Measurements from ENCODE around the gene ZNF697. TPM values are rescaled to one million over a fixed set of nuclear protein-coding genes. Genes with fewer than 3 reads are reported as not detected.
"Not testable (repeated sequence)": the region's sequence is repeated elsewhere in the genome, so short reads cannot be mapped to it uniquely, and the experiment has no call there.

Gene ZNF697
- total RNA-seq, 2 experiments from 2014 or later = 0.62 to 0.68 TPM

- DNase-seq = no peak
- no peaks in the 10 kb centered on the region for H3K4me1 Mint-ChIP-seq (ENCODE audit: low read depth)
- H3K9me3 Mint-ChIP-seq = no peaks in the 10 kb centered on the region
- peaks cover 3% of the 10 kb centered on the region for H3K27me3 Mint-ChIP-seq
- H3K27ac Mint-ChIP-seq = no peak overlapping the region
- peaks cover 3% of the 10 kb centered on the region for H3K36me3 Mint-ChIP-seq
- H3K4me3 Mint-ChIP-seq = no peak overlapping the region
- intact Hi-C loops (cut with micrococcal nuclease) = no loop called here
- ChIA-PET POLR2A (no interaction called here), CTCF (no interaction called here)
These were observed 24.4 kb downstream of the ZNF697 start for GRCh38 chr1:119623678-119624077.

- CTCF ChIA-PET = no interaction called here
- peaks cover 3% of the 10 kb centered on the region for H3K27me3 Mint-ChIP-seq
- no peak overlapping the region for H3K27ac Mint-ChIP-seq
- no peaks in the 10 kb centered on the region for H3K9me3 Mint-ChIP-seq
- H3K36me3 Mint-ChIP-seq = peaks cover 3% of the 10 kb centered on the region
- intact Hi-C loops (cut with micrococcal nuclease) = no loop called here
- POLR2A ChIA-PET = no interaction called here
- H3K4me3 Mint-ChIP-seq = no peak overlapping the region
- no peak for DNase-seq
- no peaks in the 10 kb centered on the region for H3K4me1 Mint-ChIP-seq (ENCODE audit: low read depth)
These were observed 24.9 kb downstream of the ZNF697 start for GRCh38 chr1:119623193-119623515.

DNA sequence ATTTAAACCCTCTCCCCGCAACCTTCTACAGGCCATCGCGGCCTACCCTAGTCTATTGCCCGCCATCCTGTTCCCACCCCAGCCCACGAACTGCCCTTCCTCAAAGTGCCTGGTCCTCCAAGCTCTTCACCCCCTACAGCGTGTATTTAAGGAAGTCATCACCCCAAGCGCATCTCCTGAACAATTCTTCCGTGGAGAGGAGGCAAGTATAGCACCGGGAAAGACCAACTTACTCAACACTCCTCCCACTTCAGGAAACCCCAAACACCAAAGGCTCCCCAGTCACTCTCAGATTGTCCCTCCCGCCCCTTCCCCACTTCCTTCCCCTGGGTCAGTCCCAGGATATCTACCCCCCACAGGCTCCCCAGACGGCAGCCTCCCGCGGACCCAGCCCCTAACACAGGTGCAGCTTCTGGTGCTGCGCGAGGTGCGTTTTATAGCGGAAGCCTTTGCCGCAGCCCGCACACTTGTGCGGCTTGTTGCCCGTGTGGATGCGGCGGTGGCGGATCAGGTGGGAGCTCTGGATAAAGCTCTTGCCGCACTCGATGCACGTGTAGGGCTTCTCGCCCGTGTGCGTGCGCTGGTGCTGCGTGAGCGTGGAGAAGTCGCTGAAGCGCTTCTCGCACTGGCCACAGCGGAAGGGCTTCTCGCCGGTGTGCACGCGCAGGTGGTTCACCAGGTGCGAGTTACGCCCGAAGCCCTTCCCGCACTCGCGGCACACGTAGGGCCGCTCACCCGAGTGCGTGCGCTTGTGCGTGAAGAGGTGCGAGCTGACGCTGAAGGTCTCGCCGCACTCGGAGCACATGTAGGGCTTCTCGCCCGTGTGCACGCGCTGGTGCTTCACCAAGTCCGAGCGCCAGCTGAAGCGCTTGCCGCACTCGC is 25.5 kb downstream of the ZNF697 start:
- intact Hi-C loops (cut with micrococcal nuclease) = no loop called here
- ChIA-PET CTCF (no interaction called here), POLR2A (no interaction called here)
- Mint-ChIP-seq H3K9me3 (no peaks in the 10 kb centered on the region), H3K27ac (no peak overlapping the region), H3K36me3 (peaks cover 3% of the 10 kb centered on the region), H3K4me1 (ENCODE audit: low read depth) (no peaks in the 10 kb centered on the region), H3K27me3 (no peaks in the 10 kb centered on the region), H3K4me3 (no peak overlapping the region)
- DNase-seq = no peak

DNA sequence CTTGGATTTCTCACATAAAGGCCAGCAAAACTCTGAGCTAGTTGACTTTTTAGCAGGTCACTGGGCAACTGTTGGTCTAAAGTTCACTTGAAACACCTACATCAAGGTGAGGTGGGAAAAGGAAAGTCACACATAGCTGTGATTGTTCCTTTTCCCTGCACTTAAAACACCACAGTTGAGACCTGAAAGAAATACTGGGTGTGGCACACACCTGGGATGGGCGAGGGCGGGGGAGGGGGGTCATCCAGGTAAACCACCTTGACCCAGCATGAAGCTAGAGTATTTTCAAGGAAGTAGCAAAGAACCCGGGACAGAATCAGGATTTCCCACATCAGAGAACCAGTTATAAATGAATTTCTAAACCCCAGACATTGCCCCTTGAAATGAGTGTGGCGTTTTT is 26.4 kb downstream of the ZNF697 start:
- Mint-ChIP-seq H3K27me3 (no peaks in the 10 kb centered on the region), H3K4me1 (ENCODE audit: low read depth) (no peaks in the 10 kb centered on the region), H3K4me3 (no peak overlapping the region), H3K9me3 (no peaks in the 10 kb centered on the region), H3K27ac (no peak overlapping the region), H3K36me3 (peaks cover 3% of the 10 kb centered on the region)
- POLR2A ChIA-PET = no interaction called here
- DNase-seq = no peak
- intact Hi-C loops (cut with micrococcal nuclease) = no loop called here
- CTCF ChIA-PET = no interaction called here

DNA sequence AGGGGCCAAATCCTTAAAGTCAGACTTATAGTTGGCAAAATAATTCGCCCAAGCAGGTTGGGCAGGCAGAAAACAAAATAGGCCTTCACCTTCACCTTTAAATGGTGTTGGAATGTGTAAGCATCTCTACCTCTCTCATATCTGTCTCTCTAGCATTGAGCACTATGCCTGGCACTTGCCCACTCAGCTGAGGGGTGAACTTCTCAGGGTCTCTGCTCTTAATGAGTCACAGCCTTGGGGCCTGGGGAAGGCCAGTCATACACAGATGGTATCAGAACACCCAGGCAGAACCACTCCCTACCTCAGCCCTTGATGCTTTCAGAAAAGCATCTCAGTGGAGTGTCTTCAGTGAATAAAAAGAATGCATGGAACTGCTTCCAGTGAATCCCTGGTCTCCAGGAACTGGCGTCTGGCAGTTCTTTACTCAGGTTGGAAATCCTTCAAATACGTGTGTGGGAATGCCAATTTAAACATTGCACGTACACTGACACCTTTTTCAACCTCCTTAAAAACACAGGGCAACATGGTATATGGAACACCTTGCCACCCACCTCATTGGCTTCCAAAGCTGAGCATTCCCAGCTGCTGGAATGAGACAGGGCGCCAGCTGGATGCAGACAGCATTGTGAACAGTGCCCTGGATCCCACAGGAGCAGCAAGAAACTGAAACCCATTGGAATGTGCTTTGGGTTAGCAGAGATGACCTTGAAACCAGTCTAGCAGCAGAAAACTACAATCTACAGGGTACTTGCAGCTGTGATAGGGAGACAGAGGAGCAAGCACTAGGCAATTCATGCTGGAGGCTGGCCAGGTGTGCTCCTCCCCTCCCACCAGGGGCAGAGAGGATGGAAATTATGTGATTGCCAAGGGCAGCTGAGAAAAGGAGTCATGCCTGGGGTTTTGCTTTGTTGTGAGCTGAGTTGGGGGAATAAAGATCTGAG is 30.0 kb downstream of the ZNF697 start:
- intact Hi-C loops (cut with micrococcal nuclease) = no loop called here
- Mint-ChIP-seq H3K9me3 (no peaks in the 10 kb centered on the region), H3K4me1 (ENCODE audit: low read depth) (no peaks in the 10 kb centered on the region), H3K27me3 (no peaks in the 10 kb centered on the region), H3K27ac (no peak overlapping the region), H3K4me3 (no peak overlapping the region), H3K36me3 (peaks cover 3% of the 10 kb centered on the region)
- POLR2A ChIA-PET = no interaction called here
- CTCF ChIA-PET = interaction anchor here (0.7 to 7.0 kb wide), 2 partner anchors 58 kb away, joined by 3 to 110 read pairs; no protein-coding TSS in a partner anchor
- DNase-seq = no peak

DNA sequence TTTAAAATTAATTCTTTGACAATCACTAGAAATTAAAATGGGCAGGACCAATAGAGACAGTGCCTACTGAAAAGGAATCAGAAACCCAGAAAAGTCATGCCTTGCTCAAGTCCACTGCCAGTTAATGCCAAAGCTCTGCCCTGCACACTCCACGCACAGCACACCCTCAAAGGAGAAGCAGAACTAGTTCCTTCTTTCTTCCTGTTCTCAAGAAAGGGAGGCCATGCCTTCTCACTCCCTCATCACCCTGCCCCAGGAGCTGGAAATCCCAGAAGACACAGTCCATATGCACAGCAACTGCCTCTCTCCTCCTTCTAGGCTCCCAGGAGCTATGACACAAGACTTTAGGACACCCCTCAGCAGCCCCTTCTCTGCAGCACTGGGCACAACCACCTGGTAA is 31.3 kb downstream of the ZNF697 start:
- H3K9me3 Mint-ChIP-seq; H3K4me3 Mint-ChIP-seq; H3K36me3 Mint-ChIP-seq; H3K27me3 Mint-ChIP-seq; POLR2A ChIA-PET; DNase-seq; H3K27ac Mint-ChIP-seq; intact Hi-C loops (cut with micrococcal nuclease); H3K4me1 Mint-ChIP-seq (ENCODE audit: low read depth): not testable (repeated sequence)
- CTCF ChIA-PET = interaction anchor here (1.3 to 7.0 kb wide), 3 partner anchors 31 to 59 kb away, joined by 3 to 110 read pairs (median 4); partner anchors contain the start of gene ZNF697

- intact Hi-C loops (cut with micrococcal nuclease); H3K4me1 Mint-ChIP-seq (ENCODE audit: low read depth): not testable (repeated sequence)
- CTCF ChIA-PET = interaction anchor here (1.2 to 7.0 kb wide), 3 partner anchors 32 to 61 kb away, joined by 3 to 110 read pairs (median 6); no protein-coding TSS in a partner anchor
These were observed 33.0 kb downstream of the ZNF697 start for GRCh38 chr1:119615100-119615499.

DNA sequence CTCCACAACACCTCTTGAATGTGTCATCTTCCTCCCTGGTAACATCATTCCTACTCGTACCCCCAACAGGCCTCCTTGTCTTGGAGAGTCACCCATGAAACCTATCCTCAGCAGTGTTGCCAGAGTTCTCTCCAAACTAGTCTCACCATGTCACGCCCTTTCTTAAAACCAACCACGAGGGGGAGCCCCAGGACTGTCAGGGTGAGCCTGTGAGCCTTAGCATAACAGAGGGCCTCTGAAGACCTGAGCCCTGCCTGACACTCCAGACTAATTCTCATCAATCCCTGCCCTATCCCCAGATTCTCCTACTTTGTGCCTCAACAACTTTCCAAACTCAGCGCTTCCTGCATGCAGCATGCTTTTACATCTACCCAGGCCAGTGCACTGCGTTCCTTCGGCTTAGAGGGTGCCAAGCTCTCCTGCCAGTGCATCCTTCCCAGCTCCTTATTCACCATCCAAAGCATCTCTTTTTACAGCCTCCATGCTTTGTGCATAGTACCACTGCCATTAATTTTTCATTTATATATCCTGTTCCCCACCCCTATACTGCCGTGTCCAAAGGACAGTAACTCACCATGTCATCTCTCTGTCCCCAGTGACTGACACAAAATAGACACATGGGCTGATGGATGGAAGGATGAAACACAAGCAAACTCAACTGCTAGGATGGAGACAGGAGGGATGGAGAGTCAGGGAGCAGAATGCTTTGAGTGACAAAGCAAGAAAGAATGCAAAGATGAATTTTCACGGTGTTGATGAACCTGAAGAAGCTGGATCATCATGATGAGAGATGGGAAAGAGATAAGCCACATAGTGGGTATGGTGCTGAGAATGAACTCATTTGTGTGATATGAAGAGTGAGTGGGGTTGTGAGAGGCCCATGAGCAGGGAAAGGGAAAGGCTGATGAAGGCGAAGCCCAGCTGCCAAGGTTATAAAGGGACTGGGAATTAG is 34.0 kb downstream of the ZNF697 start:
- peaks cover 2% of the 10 kb centered on the region for H3K27me3 Mint-ChIP-seq
- no peak overlapping the region for H3K4me3 Mint-ChIP-seq
- intact Hi-C loops (cut with micrococcal nuclease) = loop anchor here (1.0 kb wide), 2 partner anchors 61 to 130 kb away; no protein-coding TSS in a partner anchor
- ChIA-PET CTCF (interaction anchor here (0.6 to 7.0 kb wide), 5 partner anchors 31 to 62 kb away, joined by 3 to 110 read pairs (median 4); no protein-coding TSS in a partner anchor), POLR2A (no interaction called here)
- no peaks in the 10 kb centered on the region for H3K36me3 Mint-ChIP-seq
- peak; percentile 77 for DNase-seq
- no peak overlapping the region for H3K27ac Mint-ChIP-seq
- no peaks in the 10 kb centered on the region for H3K4me1 Mint-ChIP-seq (ENCODE audit: low read depth)
- H3K9me3 Mint-ChIP-seq = no peaks in the 10 kb centered on the region

More at GRCh38 chr1:119615100-119615499, 33.0 kb downstream of the ZNF697 start:
- H3K27me3 Mint-ChIP-seq, DNase-seq, H3K9me3 Mint-ChIP-seq, H3K4me3 Mint-ChIP-seq, H3K36me3 Mint-ChIP-seq, POLR2A ChIA-PET, H3K27ac Mint-ChIP-seq: not testable (repeated sequence)

- H3K27ac Mint-ChIP-seq = no peak overlapping the region
These were observed 36.4 kb downstream of the ZNF697 start for GRCh38 chr1:119611701-119612113.

DNA sequence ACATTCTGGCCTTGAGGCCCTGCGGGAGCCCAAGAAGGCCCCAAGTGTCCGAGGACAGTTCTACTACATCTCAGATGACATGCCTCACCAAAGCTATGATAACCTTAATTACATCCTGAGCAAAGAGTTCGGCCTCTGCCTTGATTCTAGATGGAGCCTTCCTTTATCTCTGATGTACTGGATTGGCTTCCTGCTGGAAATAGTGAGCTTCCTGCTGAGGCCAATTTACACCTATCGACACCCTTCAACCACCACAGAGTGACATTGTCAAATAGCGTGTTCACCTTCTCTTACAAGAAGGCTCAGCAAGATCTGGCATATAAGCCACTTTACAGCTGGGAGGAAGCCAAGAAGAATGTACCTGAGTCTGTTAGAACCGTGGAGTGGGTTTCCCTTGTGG is 39.2 kb downstream of the ZNF697 start:
- H3K4me1 Mint-ChIP-seq (ENCODE audit: low read depth); intact Hi-C loops (cut with micrococcal nuclease); H3K36me3 Mint-ChIP-seq; H3K27ac Mint-ChIP-seq; DNase-seq; H3K9me3 Mint-ChIP-seq; POLR2A ChIA-PET; H3K27me3 Mint-ChIP-seq; H3K4me3 Mint-ChIP-seq: not testable (repeated sequence)
- CTCF ChIA-PET = interaction anchor here (2.0 kb wide), 1 partner anchor 67 kb away, joined by 17 read pairs; no protein-coding TSS in a partner anchor

More at GRCh38 chr1:119611701-119612113, 36.4 kb downstream of the ZNF697 start:
- H3K27me3 Mint-ChIP-seq = peaks cover 2% of the 10 kb centered on the region
- no peaks in the 10 kb centered on the region for H3K4me1 Mint-ChIP-seq (ENCODE audit: low read depth)
- POLR2A ChIA-PET = no interaction called here
- peak; percentile 80 for DNase-seq
- no peaks in the 10 kb centered on the region for H3K9me3 Mint-ChIP-seq
- no peaks in the 10 kb centered on the region for H3K36me3 Mint-ChIP-seq
- H3K4me3 Mint-ChIP-seq = no peak overlapping the region
- CTCF ChIA-PET = interaction anchor here (0.7 to 7.0 kb wide), 7 partner anchors 12 to 100 kb away, joined by 3 to 110 read pairs (median 4); partner anchors contain the start of genes PHGDH and ZNF697
- intact Hi-C loops (cut with micrococcal nuclease) = no loop called here

DNA sequence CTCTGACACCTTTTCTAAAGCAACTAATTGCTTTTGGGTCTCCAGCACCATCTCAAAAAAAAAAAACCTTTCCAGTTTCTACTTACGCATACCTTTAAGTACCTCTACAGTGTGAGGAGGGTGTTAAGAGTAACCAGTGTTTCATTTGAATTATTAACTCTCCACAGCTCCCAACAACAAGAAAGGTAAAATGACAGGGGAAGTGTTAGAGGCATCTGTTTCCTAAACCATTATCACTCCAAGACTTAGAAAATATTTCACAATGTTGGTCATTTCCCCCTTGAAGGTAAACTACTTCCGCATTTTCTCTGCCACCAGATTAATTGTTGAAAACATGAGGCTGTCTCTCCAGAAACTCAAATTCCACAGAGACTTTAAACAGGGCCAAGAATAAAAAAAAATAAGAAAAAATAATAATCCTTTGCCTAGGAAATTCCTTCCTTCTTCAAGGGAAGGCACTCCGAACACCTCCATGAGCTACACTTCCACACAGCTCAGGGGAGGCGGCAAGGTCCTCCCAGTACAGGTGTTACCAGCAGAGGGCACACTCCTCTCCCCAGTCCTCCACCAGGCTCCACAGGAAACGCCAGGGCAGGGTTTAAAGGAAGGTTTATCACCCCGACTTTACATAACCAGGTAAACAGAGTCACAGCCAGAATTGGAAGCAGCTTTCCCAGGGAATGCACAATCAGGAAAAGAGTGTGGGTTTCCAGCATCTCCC is 40.8 kb downstream of the ZNF697 start:
- H3K4me1 Mint-ChIP-seq (ENCODE audit: low read depth); H3K4me3 Mint-ChIP-seq; H3K9me3 Mint-ChIP-seq; DNase-seq; H3K27me3 Mint-ChIP-seq; CTCF ChIA-PET; POLR2A ChIA-PET; intact Hi-C loops (cut with micrococcal nuclease); H3K27ac Mint-ChIP-seq; H3K36me3 Mint-ChIP-seq: not testable (repeated sequence)

Data from activated CD4-positive, alpha-beta memory T cell treated with anti-CD3 and anti-CD28 coated beads for 36 hours (primary cell).